Amniotic stem cell (primary cell): ENCODE data around the gene MMRN2.

ENCODE experiments used
- DNase-seq: peaks from one replicate; lab custom pipeline; 2025; lab: John Stamatoyannopoulos, UW

The MMRN2 gene

GRCh38 chr10:86969421-86970041, 12.1 kb upstream of the MMRN2 start:
- DNase-seq: no peak

- DNase-seq: no peak
These were observed 11.6 kb upstream of the MMRN2 start for GRCh38 chr10:86968994-86969355.

GRCh38 chr10:86968271-86968993, 11.0 kb upstream of the MMRN2 start, which contains the start of gene ADIRF:
Gene ADIRF (plus strand): TSS chr10:86968482. CDS start chr10:86968545, 63 bp downstream.
- DNase-seq: no peak

- DNase-seq: no peak
These were observed 10.1 kb upstream of the MMRN2 start for GRCh38 chr10:86967481-86967941.

GRCh38 chr10:86965986-86966654, 8.7 kb upstream of the MMRN2 start:
- DNase-seq: no peak

- DNase-seq: no peak
These were observed 7.4 kb upstream of the MMRN2 start for GRCh38 chr10:86964847-86965190.

- DNase-seq: no peak
These were observed 6.8 kb upstream of the MMRN2 start for GRCh38 chr10:86964061-86964846.

- DNase-seq: no peak
These were observed 6.0 kb upstream of the MMRN2 start for GRCh38 chr10:86963341-86963919.

- no peak for DNase-seq
These were observed 5.5 kb upstream of the MMRN2 start for GRCh38 chr10:86962981-86963310.

- no peak for DNase-seq
These were observed 4.9 kb upstream of the MMRN2 start for GRCh38 chr10:86962136-86962980.

- DNase-seq: no peak
These were observed 4.2 kb upstream of the MMRN2 start for GRCh38 chr10:86961481-86962091.

GRCh38 chr10:86960863-86961434, 3.5 kb upstream of the MMRN2 start:
- no peak for DNase-seq

GRCh38 chr10:86960003-86960862, 2.8 kb upstream of the MMRN2 start:
- no peak for DNase-seq

- DNase-seq: no peak
These were observed 2.3 kb upstream of the MMRN2 start for GRCh38 chr10:86959737-86960002.

- no peak for DNase-seq
These were observed 1.7 kb upstream of the MMRN2 start for GRCh38 chr10:86958901-86959736.

- no peak for DNase-seq
These were observed 893 bp upstream of the MMRN2 start, which contains the start of gene SNCG for GRCh38 chr10:86958116-86958900. Gene SNCG (plus strand): TSS chr10:86958599. CDS start chr10:86958698, 99 bp downstream.

GRCh38 chr10:86956848-86957448, 467 bp downstream of the MMRN2 start:
- DNase-seq: no peak
